Measurements from ENCODE around the gene SLC39A11.
"Not testable (repeated sequence)": the region's sequence is repeated elsewhere in the genome, so short reads cannot be mapped to it uniquely, and the experiment has no call there.

Gene SLC39A11

GRCh38 chr17:72999474-72999873 lies 93.0 kb downstream of the SLC39A11 start:
- not testable (repeated sequence) for DNase-seq

DNA sequence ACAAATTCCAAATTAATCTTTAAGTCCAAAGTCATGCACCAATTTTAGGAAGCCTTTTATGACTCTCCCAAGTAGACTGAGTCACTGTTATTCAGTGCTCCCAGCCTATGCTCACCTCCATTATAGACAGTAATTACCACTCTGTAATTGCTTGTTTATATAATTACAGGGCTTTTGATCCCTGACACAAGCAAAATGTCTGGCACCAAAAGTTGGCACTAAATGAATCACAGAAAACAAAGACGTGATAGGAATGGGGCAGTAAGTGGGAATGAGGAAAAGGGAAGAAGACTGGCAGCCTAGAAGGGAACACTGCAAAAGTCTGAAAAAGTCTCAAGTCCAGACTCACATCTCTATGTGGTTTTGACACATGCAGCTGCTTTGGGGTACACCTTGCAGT lies 94.1 kb downstream of the SLC39A11 start:
- no peak for DNase-seq

- no peak for DNase-seq
These were observed 94.9 kb downstream of the SLC39A11 start for GRCh38 chr17:72997559-72997958.

DNA sequence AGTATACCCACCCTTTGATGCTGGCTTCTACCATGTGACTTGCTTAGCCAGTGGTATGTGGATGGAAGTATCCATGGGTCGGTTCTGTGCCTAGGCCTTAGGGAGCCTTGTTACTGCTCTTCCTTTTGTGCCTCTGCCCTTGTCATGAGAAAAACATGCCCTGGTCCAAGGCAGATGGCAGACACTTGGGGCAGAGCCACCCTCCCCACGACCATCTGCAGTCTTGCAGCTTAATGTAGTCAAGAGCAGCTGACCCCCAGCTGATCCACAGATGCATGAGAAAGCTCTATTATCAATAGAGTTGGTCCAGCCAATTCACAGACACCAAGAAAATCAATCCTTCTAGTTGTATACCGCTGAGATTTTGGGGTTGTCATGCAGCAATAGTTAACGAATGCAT lies 95.7 kb downstream of the SLC39A11 start:
- DNase-seq: no peak

GRCh38 chr17:72995008-72995656 lies 97.4 kb downstream of the SLC39A11 start:
- DNase-seq: no peak

DNA sequence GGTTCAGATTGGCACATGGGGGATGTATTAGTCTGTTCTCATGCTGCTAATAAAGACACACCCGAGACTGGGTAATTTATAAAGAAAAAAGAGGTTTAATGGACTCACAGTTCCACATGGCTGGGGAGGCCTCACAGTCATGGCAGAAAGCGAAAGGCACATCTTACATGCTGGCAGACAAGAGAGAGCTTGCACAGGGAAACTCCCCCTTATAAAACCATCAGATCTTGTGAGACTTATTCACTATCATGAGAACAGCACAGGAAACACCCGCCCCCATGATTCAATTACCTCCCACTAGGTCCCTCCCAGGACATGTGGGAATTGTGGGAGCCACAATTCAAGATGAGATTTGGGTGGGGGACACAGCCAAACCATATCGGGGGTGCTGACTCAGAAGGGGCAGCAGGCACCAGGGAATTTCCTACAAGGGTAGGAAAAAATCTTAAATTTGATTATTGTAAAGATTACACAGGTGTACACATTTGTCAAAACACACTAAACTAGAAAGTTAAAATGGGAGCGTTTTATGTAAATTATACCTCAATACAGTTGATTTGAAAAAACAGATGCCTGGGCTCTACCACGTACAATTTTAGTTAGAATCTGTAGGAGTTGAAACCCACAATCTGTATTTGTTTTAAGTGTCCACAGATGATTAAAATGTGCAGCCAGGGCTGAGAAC lies 99.6 kb downstream of the SLC39A11 start:
- not testable (repeated sequence) for DNase-seq

- no peak for DNase-seq
These were observed 100.8 kb downstream of the SLC39A11 start for GRCh38 chr17:72991651-72992050.

DNA sequence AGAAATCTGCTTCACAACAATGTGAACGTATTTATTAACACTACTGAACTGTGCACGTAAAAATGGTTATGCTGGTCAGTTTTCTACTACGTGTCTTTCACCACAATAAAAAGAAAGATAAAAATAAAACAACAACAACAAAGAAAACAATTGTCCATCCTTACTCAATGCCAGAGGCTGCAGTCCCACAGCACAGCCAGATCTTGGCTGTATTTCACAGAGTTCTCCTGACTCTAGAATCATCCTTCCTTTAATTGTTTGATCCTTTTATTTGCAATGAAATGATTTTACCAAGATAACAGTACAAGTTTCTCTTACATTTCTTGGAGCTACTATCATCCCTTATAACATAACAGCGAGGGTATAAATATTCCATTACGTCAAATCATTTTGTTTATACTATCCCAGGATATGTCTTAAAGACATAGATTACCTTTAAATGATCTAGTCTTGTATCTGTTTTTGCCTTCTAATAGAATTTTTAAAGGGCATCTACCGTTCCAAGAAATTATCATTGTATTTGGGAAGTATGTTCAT lies 103.3 kb downstream of the SLC39A11 start:
- DNase-seq: no peak

GRCh38 chr17:72988451-72988850 lies 104.0 kb downstream of the SLC39A11 start:
- DNase-seq: no peak

DNA sequence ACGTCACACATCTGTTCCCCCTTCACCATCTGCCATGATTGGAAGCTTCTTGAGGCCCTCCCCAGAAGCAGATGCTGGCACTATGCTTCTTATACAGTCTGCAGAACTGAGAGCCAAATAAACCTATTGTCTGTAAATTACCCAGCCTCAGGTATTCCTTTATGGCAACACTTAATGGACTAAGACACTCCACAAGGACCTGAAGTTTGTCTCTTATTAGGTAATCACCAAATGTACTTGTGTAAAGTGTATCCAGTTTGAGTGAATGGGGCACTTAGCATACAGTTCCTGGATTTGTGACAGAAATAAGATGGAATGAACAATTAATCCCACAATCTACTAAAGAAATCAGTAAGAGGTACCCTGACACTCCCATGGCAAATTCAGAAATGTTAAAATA lies 105.3 kb downstream of the SLC39A11 start:
- DNase-seq: no peak

- peak; percentile 38 for DNase-seq
These were observed 106.4 kb downstream of the SLC39A11 start for GRCh38 chr17:72985882-72986720.

- no peak for DNase-seq
These were observed 107.6 kb downstream of the SLC39A11 start for GRCh38 chr17:72984926-72985325.

GRCh38 chr17:72984145-72984925 lies 108.2 kb downstream of the SLC39A11 start:
- no peak for DNase-seq

GRCh38 chr17:72982680-72983079 lies 109.8 kb downstream of the SLC39A11 start:
- no peak for DNase-seq

DNA sequence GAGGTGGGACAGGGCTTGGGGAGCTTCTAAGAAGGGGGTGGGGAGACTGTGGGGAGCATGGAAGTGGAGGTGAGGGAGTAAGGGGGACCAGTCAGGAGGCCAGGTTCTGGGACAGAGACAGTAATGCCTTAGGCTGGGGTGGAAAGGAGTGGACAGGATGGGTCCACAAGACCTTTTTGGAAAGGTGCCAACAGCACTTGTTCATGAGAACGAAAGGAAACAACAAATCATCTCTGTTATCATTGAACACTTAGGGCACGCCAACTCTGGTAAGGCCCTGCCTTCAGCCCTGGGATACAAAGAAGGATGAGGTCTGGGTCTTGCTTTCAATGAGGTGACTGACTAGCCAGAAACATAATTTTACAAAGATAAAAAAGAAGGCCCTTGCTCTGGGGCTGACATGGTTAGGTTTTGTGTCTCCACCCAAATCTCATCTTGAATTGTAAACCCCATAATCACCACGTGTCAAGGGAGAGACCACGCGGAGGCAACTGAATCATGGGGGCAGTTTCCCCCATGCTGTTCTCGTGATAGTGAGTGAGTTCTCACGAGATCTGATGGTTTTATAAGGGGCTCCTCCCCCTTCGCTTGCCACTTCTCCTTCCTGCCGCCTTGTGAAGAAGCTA lies 113.8 kb downstream of the SLC39A11 start:
- DNase-seq: no peak

DNA sequence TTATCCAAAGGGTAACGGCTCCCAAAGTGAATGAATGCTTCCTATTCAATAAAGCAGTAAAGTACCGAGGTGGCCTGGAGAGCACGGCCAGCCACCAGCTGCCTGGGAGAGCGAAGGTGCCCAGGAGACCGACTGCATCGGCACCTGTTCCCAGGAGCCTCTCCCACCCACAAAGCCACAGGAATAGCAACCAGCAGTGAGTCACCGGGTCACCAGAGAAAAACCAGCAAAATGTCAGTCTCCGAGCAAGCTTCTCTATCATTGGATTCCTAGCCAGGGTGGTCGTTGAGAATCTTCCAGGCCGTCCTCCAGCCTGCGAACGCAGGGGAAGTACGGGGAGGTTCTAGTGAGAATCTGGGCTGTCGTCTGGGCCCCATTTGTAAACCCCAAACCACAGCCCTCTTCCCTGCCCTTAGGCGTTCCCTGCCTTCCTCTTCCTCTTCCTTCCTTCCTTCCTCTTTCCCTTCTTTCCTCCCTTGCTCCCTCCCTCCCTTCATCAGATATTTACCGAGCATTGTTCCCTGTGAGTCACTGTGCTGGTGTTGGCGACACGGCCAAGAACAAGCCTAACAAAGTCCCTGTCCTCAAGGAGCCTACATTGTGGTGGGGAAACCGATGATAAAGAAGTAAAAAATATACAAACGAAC lies 114.6 kb downstream of the SLC39A11 start:
- DNase-seq: no peak

GRCh38 chr17:72976971-72977770 lies 115.3 kb downstream of the SLC39A11 start:
- DNase-seq: no peak

DNA sequence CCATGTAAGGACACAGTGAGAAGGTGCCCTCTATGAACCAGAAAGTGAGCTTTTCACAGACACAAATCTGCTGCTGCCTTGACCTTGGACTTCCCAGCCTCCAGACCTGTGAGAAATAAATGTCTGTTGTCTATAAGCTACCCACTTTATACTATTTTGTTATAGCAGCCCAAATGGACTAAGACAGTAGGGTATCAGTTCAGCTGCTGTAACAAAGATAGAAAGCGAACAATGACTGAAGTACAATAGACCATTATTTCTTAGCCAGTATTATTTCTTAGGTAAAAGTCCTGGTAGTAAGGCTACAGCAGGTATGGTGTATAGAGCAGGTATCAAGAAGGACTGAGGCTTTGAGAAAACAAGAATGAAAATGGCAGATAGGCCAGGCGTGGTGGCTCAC lies 117.0 kb downstream of the SLC39A11 start:
- DNase-seq: no peak

DNA sequence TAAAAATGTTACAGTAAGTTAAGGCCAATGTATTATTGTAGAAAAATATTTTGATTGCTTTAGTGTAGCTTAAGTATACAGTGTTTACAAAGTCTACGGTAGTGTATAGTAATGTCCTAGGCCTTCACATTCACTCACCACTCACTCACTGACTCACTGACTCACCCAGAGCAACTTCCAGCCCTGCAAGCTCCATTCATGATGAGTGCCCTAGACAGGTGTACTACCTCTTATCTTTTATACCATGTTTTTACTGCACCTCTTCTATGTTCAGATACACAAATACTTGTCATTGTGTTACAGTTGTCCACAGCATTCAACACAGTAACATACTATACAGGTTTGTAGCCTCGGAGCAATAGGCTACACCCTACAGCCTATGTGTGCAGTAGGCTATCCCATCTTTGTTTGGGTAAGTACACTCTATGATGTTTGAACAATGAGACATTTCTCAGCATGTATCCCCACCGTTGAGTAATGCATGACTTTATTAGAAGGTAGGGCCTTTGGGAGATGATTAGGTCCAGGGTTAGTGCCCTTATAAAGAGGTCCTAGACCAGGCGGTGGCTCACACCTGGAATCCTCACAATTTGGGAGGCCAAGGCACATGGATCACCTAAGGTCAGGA lies 117.8 kb downstream of the SLC39A11 start:
- no peak for DNase-seq

DNA sequence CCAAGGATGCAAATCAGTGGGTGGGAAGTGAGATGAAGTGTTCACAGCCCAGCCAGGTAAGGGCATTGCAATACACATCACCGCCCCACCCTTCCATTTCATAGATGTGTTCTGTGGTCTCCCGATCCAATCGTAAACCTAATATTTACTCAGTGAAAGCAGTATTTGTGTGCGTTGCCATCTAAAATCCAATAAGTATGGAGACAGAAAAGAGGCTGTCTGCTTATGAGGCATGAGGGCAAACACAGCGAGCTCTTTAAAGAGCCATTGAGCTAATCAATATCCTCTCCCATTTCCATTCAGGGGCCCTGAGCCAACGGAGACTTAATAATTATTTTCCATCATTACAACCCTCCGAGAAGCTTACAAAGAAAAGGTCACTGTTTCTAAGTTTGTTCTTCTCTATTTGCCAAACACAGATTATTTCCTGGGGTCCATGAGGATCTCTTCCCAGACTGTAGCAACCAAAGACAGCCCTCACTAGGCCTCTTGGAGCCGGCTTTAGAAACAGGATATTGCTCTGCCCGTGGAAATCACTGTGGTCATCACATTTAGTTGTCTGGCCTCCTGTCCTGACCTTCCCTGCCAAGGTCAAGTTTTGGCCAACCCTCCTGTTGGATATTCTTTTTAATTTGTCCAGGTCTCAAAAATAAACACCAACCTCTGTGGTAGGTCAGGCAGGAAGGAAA lies 120.1 kb downstream of the SLC39A11 start:
- no peak for DNase-seq

Data from NCI-H446 treated with DMSO at 0.1 percent for 48 hours (cell line).